GM18502 (cell line): ENCODE data around the gene GALNT15.

Source experiments
- ATAC-seq: cut with Tn5 transposase; IDR thresholded peaks from one replicate; pipeline ENCODE4 v1.9.1; 2021; ENCODE audit warnings: mild to moderate bottlenecking; ENCODE audit not compliant: unreplicated experiment, poor library complexity

GALNT15 gene

GRCh38 chr3:16183601-16184270 is 9.3 kb downstream of the GALNT15 start:
- ATAC-seq, result no peak

DNA sequence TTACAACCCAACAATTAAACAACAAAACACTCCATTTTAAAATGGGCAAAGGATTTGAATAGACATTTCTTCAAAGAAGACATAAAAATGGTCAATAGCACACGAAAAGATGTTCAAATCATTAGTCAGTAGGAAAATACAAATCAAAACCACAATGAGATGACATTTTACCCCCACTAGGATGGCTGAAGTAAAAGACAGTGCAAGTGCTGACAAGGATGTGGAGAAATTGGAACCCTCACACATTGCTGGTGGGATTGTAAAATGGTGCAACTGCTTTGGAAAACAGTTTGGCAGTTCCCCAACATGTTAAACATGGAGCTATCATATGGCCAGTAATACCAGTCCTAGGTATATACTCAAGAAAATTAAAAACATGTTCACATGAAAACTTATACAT is 11.6 kb downstream of the GALNT15 start:
- ATAC-seq, result no peak

DNA sequence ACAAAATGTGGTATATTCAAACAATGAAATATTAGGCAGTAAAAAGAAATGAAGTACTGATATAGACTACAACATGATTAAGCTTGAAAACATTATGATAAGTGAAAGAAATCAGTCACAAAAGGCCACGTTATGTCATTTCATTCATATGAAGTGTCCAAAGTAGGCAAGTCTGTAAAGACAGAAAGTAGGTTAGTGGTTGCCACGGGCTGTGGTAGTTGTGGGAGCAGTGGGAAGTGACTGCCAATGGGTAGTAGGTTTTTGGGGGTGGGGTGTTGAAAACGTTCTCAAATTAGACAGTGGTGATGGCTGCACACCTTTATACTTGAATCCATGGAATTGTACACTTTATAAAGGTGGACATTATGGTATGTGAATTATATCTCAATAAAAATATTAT is 12.1 kb downstream of the GALNT15 start:
- no peak for ATAC-seq

DNA sequence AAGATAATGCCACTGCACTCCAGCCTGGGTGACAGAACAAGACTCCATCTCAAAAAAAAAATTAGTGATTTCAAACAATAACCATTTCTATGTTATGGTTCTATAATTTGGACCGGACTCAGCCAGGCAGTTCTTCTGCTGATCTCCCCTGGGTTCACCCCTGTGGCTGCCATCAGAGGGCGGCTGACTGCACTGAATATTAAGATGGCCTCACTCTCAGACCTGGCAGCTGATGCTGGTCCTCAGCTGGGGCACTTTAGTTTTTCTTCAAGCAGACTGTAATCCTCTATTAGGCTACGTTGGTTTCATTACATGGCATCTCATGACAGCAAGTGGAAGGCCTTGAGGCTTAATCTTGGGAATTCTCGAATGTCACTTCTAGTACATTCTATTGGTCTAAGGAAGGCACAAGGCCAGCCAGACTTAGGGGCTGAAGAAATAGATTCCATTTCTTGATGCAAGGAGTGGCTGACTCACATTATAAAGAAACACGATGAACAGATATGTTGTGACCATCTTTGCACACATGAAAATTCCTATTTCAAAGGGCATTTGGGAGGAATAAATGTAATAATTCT is 12.8 kb downstream of the GALNT15 start:
- ATAC-seq, result no peak

GRCh38 chr3:16188071-16188470 is 13.6 kb downstream of the GALNT15 start:
- no peak for ATAC-seq

DNA sequence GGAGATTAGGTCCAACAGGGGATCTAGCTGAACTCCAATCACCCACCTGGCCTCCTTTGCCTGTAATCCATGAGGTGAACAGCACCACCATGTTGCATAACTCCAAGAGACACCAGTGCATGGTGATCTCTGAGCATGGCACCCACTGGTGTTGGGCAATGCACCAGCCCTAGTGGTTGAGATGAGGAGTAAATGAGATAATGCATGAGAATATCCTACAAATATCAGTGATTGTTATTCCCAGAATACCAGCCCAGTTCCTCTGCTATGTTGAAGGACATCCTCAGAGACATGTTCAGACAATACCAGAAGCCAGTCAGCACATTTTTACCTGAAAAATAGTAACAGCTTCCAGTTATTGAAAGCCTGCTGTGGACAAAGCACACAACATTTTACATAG is 14.7 kb downstream of the GALNT15 start:
- no peak for ATAC-seq

GRCh38 chr3:16190704-16191103 is 16.2 kb downstream of the GALNT15 start:
- no peak for ATAC-seq

DNA sequence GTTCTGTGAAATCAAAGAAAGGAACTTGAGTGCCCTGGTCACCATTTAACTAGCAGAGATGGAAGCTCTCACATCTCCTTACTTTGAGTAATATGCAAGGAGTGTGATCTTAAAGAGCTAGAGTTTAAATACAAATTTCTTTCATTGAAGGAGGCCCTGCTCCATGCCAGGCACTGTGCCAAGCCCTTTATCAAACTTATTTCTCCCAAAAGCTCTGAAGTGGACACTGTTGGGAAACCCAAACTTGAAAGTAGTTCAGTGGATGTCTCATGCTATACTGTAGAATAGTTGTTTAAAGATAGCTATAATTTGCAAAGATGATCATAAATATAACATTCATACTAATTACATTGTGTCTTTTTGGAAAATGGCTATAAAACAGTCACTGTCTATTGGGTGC is 17.1 kb downstream of the GALNT15 start:
- no peak for ATAC-seq

DNA sequence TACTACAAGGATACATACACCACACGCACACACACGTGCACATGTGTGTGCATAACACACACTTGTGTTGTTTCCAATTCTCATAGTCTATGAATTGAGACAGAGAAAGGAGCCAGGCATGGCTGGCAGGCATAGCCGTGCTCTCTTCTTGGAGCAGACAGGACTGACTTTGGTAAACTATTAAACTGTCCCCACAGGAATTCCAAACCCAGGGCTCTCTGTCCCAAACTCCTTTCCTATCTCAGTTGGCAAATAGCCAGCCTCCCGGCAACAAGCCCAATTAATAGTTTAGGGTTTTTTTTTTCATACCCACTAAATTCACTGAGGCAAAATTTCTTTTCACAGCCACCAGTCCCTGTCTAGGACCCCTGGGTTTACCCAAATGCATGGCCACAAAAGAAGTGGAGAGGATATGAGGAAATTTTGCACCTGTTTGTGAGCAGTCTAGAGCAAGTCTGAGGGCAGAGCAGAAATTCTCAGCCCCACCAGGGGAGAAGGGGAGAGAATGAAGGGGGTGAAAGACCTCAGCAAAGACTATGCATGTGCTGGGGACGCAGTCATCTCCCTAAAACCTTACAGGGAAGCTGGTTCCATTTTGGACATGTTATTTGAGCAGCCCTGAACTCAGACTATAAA is 17.8 kb downstream of the GALNT15 start:
- no peak for ATAC-seq

DNA sequence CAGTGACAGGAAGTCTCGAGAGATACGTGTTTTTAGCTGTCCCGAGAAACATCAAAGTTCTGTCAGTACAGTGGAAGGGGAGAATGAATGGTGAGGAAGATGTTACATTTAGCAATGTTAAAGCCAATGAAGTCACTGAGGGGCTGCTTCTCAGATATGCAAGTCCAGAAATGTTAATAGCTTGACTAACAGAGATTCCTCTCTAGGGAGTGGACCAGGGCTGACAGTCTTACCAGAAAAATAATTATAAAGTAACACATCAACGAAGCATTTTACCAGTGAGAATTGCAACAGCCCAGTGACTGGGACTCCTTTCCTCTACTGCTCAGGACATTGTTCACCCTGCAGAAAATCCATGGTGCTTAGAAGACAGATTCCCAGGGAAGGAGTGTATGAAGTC is 23.9 kb downstream of the GALNT15 start:
- ATAC-seq, result no peak

GRCh38 chr3:16199769-16200168 is 25.3 kb downstream of the GALNT15 start:
- no peak for ATAC-seq

- ATAC-seq, result no peak
These were observed 25.9 kb downstream of the GALNT15 start for GRCh38 chr3:16200411-16200810.

DNA sequence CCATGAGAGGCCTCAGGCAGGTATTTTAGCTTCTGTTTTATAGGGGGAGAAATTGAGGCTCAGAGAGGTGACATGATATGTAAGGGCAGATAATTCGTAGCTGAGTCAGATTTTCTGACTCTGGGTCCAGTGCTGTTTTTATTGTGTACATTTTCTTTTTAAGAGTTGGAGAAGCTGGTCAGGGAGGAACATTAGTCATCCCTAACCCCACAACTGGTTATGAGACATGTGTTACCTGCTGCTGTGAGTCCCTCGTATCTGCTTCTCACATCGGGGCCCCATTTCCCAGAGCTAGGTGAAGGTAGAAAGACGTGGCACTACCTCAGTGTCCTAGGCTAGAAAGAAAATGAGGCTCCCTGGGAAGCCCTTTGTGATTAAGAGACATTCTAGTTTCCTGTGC is 28.6 kb downstream of the GALNT15 start:
- no peak for ATAC-seq

DNA sequence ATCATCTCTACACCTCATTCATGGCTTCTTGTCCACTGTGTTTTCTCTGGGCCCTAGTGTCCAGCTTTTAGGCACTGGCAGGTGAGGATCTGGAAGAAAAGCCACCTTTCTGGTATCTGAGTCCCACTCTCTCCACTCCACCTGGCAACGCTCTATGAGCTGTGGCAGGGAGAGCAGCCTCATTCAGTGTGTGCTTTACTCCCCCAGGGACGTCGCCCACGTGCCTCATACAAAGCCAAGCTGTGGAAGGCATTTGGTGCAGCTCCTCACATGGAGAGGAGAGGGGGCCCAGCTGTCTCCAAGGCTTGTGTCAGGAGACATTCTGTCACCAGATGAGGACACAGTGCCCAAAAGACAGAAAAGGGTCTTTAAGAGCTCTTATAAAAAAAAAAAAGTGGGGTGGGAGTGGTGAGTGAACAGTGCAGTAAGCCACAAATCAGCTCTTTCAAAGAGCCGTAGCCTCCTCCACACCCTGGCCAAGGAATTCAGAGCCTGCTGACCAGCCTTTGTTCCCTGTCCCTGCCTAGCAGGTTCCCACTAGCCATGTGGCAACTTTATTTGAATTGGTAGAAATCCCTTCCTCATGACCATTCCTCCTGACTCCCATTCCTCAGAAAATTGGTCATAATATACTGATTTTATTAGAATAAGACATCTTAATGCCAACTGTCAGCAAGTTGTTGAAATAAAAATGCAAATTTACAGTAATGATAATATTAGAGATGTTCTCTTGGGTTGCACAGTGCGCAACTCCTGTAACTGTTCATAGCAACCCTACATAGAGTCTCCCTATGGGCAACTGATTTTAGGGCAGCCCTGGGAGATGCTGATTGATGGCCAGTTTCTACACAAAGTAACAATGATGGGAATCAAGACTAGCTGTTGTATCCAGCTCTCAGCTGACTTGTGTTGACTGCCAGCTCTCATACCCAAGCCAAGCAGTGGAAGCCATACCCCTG is 29.5 kb downstream of the GALNT15 start:
- ATAC-seq, result no peak

GRCh38 chr3:16204751-16205150 is 30.3 kb downstream of the GALNT15 start:
- ATAC-seq, result no peak

GRCh38 chr3:16205156-16205870 is 30.8 kb downstream of the GALNT15 start:
- ATAC-seq, result no peak

DNA sequence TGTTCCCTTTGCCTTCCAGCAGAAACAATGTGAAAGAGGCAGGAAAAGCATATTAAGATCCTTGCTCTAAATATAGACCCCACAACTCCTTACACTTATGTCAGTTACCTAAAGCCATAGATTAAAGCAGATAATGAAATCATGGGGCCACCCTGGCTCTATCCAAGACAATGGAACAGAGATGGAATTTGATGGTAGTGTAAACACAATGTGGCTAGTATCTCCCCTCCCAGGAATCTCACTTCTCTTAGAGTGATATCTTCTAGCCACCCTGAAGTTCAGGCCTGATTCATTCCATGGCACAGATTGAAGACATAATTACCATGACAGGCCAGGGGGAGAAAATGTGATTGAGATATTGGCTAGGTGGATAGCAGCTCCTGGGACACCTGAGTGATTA is 32.6 kb downstream of the GALNT15 start:
- no peak for ATAC-seq

- no peak for ATAC-seq
These were observed 36.9 kb downstream of the GALNT15 start for GRCh38 chr3:16211176-16211904.

DNA sequence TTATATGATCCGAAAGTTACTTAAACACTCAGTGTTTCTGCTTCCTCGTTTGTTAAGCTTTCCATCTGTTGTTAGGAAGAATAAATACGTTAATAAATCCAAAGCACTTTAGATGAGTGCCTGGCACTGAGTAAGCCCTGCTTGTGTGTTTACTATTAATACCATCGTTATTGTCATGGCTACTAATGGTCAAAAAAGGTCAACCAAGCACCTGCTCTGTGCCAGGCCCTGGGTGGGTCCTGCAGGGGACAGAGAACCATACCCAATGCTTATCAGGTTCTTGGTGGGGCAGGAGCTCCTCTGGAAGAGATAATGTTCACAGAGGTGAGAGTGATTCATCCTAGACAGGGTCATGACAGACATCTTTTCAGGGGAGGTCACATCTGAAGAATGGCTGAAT is 39.9 kb downstream of the GALNT15 start:
- no peak for ATAC-seq
